B cell (primary cell): ENCODE results near the gene THAP4.

Experiments used
- EZH2 ChIP-seq: IDR thresholded peaks from 2 replicates; pipeline ENCODE4 v1.6.1; 2012; ENCODE audit warnings: borderline replicate concordance, low read depth, mild to moderate bottlenecking, moderate library complexity, low read length; ENCODE audit not compliant: insufficient read depth, poor library complexity, severe bottlenecking
- TF ChIP-seq, protein P1 (sequence below): fragments of 200-600 bp; IDR thresholded peaks from one replicate; pipeline ENCODE4 v1.8.0; 2022; ENCODE audit warnings: antibody characterized with exemption, mild to moderate bottlenecking

DNA sequence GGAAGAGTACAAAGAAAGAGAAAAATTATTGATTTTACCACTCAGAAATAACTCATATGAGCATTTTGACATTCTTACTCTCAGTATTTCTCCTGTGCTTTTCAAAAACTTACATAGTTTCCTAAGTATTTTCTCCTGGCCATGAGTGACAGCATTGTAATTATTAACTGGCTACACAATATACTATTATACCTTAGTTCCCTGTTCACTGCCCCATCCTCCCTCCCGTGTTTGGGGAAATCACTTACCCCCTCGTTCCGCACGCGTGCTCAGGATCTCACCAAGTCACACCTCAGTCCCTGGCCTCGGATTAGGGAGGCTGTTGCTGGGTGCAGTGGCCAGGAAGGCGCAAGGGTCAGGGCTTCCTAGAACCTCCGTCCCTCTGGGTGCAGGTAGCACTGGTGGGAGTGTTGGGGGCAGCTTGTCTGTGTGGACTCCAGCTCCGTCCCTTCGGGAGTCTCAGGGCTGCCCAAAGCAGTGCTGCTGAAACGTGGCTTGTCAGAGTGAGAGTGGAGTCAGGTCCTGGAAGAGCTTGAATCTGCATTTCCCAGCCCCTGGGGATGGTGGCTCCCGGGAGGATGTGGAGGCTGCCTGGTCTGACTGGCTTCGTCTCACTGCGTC, 23.7 kb upstream of the THAP4 start:
- TF ChIP-seq, protein P1, sequence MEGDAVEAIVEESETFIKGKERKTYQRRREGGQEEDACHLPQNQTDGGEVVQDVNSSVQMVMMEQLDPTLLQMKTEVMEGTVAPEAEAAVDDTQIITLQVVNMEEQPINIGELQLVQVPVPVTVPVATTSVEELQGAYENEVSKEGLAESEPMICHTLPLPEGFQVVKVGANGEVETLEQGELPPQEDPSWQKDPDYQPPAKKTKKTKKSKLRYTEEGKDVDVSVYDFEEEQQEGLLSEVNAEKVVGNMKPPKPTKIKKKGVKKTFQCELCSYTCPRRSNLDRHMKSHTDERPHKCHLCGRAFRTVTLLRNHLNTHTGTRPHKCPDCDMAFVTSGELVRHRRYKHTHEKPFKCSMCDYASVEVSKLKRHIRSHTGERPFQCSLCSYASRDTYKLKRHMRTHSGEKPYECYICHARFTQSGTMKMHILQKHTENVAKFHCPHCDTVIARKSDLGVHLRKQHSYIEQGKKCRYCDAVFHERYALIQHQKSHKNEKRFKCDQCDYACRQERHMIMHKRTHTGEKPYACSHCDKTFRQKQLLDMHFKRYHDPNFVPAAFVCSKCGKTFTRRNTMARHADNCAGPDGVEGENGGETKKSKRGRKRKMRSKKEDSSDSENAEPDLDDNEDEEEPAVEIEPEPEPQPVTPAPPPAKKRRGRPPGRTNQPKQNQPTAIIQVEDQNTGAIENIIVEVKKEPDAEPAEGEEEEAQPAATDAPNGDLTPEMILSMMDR: no peak
- TF ChIP-seq EZH2: no peak
